ENCODE results near the gene SLC35F3. TPM values are rescaled to one million over a fixed set of nuclear protein-coding genes. Genes with fewer than 3 reads are reported as not detected.

Gene SLC35F3
- polyA plus RNA-seq, 1 donor (not counting 4 experiments of a cell fraction or from before 2014, with no cell fraction given), result 13.8 TPM

DNA sequence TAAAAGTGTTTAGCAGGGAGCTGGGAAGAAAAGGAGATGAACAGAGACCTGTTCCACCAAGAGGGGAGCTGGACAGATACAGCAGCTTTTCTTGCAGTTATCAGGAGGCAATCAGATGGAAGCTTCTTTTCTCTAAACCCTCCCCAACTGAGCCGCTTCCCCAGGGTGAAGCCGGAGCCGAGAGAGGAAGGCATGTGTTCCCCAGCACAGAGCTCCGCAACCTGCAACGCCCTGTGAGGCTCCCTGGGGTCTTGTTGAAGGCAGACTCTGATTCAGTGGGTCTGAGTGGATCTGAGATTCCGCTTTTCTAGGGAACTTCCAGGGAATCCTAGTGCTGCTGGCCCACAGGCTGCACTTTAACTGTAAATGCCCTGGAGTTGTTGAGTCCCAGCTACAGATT is 329.7 kb downstream of the SLC35F3 start:
- Histone ChIP-seq H4K20me1 (ENCODE audit: control insufficient read depth, extremely low read depth, insufficient read depth, low read length) (no peaks in the 10 kb centered on the region), H3K9ac (ENCODE audit: control insufficient read depth, extremely low read depth, insufficient read depth, low read length) (no peak overlapping the region), H3K9me1 (ENCODE audit: control insufficient read depth, extremely low read depth, insufficient read depth, low read length) (no peaks in the 10 kb centered on the region), H3K27ac (ENCODE audit: control insufficient read depth, insufficient read depth, low read length) (no peak overlapping the region), H3K4me2 (ENCODE audit: control insufficient read depth, extremely low read depth, insufficient read depth, low read depth, low read length) (no peak overlapping the region), H3K27me3 (ENCODE audit: control insufficient read depth, extremely low read depth, insufficient read depth, low read length) (no peaks in the 10 kb centered on the region), H3K4me3 (ENCODE audit: control insufficient read depth in 2 of 3, extremely low read depth in 1 of 3, insufficient read depth in 2 of 3, low read depth in 1 of 3, low read length in 3 of 3) (no peak overlapping the region), H3K4me1 (ENCODE audit: control insufficient read depth, extremely low read depth, insufficient read depth, low read length) (peaks cover 4% of the 10 kb centered on the region), H3K36me3 (ENCODE audit: control insufficient read depth in 2 of 2, extremely low read depth in 1 of 2, insufficient read depth in 2 of 2, low read length in 2 of 2) (peaks cover 3 to 5% of the 10 kb centered on the region in 2 experiments), H3K9me3 (ENCODE audit: control insufficient read depth, low read depth, low read length) (no peaks in the 10 kb centered on the region), H3K79me2 (ENCODE audit: control insufficient read depth, insufficient read depth, low read length) (no peaks in the 10 kb centered on the region), H2AFZ (ENCODE audit: control insufficient read depth, low read length) (no peak overlapping the region)
- dilution Hi-C loops (cut with MboI; ENCODE audit: extremely low pct_ligation_motif_present, low sequenced_read_pairs), result no loop called here
- no peak for TF ChIP-seq EZH2 (IDR thresholded peaks at IDR 0.05; ENCODE audit: low read length)
- TF ChIP-seq, protein P1, sequence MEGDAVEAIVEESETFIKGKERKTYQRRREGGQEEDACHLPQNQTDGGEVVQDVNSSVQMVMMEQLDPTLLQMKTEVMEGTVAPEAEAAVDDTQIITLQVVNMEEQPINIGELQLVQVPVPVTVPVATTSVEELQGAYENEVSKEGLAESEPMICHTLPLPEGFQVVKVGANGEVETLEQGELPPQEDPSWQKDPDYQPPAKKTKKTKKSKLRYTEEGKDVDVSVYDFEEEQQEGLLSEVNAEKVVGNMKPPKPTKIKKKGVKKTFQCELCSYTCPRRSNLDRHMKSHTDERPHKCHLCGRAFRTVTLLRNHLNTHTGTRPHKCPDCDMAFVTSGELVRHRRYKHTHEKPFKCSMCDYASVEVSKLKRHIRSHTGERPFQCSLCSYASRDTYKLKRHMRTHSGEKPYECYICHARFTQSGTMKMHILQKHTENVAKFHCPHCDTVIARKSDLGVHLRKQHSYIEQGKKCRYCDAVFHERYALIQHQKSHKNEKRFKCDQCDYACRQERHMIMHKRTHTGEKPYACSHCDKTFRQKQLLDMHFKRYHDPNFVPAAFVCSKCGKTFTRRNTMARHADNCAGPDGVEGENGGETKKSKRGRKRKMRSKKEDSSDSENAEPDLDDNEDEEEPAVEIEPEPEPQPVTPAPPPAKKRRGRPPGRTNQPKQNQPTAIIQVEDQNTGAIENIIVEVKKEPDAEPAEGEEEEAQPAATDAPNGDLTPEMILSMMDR (optimal IDR thresholded peaks at IDR 0.05 in 1 of 3, IDR thresholded peaks at IDR 0.05 in 1 of 3, conservative IDR thresholded peaks at IDR 0.05 in 1 of 3; ENCODE audit: extremely low read depth in 1 of 3, insufficient read depth in 2 of 3, low read length in 3 of 3), result no peak
- FAIRE-seq (no peak), DNase-seq (ENCODE audit: low read depth, low spot score) (no peak)

DNA sequence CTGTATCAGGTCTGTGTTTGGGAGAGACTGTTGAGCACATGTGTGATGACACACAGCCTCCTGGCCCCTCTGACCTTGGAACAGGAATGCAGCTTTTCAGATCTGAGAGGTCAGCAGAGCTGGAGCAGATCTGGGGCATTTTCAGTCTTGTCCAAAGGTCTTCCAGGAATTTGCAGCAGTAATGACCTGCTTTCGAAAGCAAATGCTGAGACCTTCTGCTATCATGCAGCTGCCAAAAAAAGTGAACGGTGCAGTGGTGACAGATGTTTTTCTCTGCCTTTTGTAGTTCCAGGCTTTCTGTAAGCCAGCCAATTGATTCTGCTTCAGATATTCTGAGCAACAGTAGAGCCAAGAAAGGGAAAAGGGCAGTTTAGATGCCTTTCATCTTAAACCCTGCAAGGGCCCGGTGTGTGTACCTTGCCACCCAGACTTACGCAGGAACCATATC is 331.0 kb downstream of the SLC35F3 start:
- no peaks in the 10 kb centered on the region for H4K20me1 ChIP-seq (ENCODE audit: control insufficient read depth, extremely low read depth, insufficient read depth, low read length)
- H3K9me3 ChIP-seq (ENCODE audit: control insufficient read depth, low read depth, low read length), result no peaks in the 10 kb centered on the region
- no peak overlapping the region for H3K27ac ChIP-seq (ENCODE audit: control insufficient read depth, insufficient read depth, low read length)
- H3K36me3 ChIP-seq (ENCODE audit: control insufficient read depth in 2 of 2, extremely low read depth in 1 of 2, insufficient read depth in 2 of 2, low read length in 2 of 2), result peaks cover 3 to 5% of the 10 kb centered on the region in 2 experiments
- H3K27me3 ChIP-seq (ENCODE audit: control insufficient read depth, extremely low read depth, insufficient read depth, low read length), result no peaks in the 10 kb centered on the region
- no peak overlapping the region for H3K4me2 ChIP-seq (ENCODE audit: control insufficient read depth, extremely low read depth, insufficient read depth, low read depth, low read length)
- dilution Hi-C loops (cut with MboI; ENCODE audit: extremely low pct_ligation_motif_present, low sequenced_read_pairs), result no loop called here
- no peak overlapping the region for H3K4me3 ChIP-seq (ENCODE audit: control insufficient read depth in 2 of 3, extremely low read depth in 1 of 3, insufficient read depth in 2 of 3, low read depth in 1 of 3, low read length in 3 of 3)
- H3K4me1 ChIP-seq (ENCODE audit: control insufficient read depth, extremely low read depth, insufficient read depth, low read length), result peaks cover 4% of the 10 kb centered on the region
- no peak for TF ChIP-seq EZH2 (IDR thresholded peaks at IDR 0.05; ENCODE audit: low read length)
- TF ChIP-seq, protein P1 (optimal IDR thresholded peaks at IDR 0.05 in 1 of 3, IDR thresholded peaks at IDR 0.05 in 1 of 3, conservative IDR thresholded peaks at IDR 0.05 in 1 of 3; ENCODE audit: extremely low read depth in 1 of 3, insufficient read depth in 2 of 3, low read length in 3 of 3), result no peak
- no peaks in the 10 kb centered on the region for H3K9me1 ChIP-seq (ENCODE audit: control insufficient read depth, extremely low read depth, insufficient read depth, low read length)
- H3K79me2 ChIP-seq (ENCODE audit: control insufficient read depth, insufficient read depth, low read length), result no peaks in the 10 kb centered on the region
- FAIRE-seq (no peak), DNase-seq (ENCODE audit: low read depth, low spot score) (no peak)
- no peak overlapping the region for H2AFZ ChIP-seq (ENCODE audit: control insufficient read depth, low read length)
- no peak overlapping the region for H3K9ac ChIP-seq (ENCODE audit: control insufficient read depth, extremely low read depth, insufficient read depth, low read length)
